NCI-H187 treated with DMSO at 0.1 percent for 48 hours (cell line): ENCODE measurements around the gene KRTAP1-4.
"Not testable (repeated sequence)": the region's sequence is repeated elsewhere in the genome, so short reads cannot be mapped to it uniquely, and the experiment has no call there.

Experiments used
- DNase-seq: peaks from one replicate; lab custom pipeline; 2025; lab: John Stamatoyannopoulos, UW

KRTAP1-4 gene

DNA sequence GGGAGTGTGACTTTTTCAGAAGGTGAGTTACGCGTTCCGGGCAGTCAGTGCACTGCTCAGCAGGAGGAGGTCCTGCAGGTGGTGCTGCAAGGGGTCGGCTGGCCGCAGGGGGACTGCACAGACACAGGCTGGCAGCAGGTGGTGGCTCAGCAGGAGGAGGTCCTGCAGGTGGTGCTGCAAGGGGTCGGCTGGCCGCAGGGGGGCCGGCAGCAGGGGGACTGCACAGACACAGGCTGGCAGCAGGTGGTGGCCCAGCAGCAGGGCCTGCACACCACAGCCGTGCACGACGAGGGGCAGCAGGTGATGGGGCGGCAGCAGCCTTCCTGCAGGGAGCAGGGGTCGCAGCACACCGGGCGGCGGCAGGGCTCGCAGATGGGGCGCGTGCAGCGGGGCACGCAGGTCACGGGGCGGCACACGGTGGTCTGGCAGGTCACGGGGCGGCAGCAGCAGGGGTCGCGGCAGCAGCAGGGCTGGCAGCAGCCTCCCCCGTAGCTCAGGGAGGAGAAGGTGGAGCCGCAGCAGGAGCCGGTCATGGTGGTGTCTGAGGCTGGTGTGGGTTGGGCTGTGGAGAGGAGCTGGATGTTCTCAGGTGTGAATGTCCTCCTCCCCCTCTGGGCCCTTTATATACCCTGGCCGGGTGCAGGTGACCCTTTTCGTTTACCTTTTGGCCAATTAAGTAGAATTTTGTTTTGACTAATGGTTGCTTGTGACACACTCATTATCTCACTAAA lies 16.9 kb upstream of the KRTAP1-4 start, which contains the start of gene KRTAP2-1:
TSS of gene KRTAP2-1 (minus strand) at position 582 of the 731 bp plus-strand sequence. CDS start at position 533, 49 bp downstream.
- not testable (repeated sequence) for DNase-seq

DNA sequence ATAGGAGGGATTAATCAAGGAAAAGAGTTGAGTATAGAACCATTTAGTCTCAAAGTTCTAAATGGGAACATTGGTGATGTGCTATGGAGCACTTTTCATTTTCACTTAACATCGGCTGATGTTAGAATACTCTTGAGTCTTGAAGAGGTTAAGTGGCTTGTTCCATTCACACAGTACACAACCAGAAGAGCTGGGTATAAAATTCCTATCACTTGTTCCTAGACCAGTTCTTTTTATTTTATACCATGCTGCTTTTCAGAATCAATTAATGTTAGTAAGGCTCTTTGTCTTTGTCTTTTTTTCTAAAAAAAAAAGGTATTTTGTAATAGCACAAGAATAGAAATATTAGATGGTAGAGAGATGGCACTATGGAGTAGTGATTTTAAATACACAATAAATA lies 13.0 kb upstream of the KRTAP1-4 start:
- no peak for DNase-seq

DNA sequence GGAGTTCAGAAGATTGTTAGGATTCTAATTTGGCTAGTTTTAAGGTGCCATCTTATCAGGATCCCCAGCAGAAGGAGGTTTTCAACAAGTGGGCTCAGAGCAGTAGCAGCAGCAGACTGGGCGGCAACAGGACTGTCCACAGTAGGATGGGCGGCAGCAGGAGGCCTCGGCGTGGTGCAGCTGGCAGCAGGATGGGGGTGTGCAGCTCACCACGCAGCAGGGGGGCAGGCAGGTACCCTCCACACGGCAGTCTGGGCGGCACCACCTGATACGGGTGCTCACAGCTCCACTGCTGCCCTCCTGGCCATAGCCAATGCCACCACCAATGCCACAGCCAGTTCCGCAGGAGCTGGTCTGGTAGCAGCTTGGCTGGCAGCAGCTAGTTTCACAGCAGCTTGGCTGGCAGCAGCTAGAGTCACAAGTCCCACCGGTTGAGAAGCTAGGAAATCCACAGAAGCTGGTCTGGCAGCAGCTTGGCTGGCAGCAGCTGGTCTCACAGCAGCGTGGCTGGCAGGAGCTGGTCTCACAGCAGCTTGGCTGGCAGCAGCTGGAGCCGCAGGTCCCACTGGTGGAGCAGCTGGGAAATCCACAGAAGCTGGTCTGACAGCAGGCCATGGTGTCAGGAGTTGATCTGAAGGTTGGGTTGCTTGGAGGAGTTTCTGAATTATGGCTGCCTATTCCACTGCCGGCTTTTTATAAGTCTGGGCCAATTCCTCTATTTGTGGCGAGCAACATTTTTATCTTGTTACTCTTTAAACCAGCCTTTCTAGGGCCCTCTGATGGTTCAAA lies 11.0 kb upstream of the KRTAP1-4 start, which contains the start of gene KRTAP1-1:
TSS of gene KRTAP1-1 (minus strand) at position 668 of the 789 bp plus-strand sequence. CDS start at position 615, 53 bp downstream.
- not testable (repeated sequence) for DNase-seq

DNA sequence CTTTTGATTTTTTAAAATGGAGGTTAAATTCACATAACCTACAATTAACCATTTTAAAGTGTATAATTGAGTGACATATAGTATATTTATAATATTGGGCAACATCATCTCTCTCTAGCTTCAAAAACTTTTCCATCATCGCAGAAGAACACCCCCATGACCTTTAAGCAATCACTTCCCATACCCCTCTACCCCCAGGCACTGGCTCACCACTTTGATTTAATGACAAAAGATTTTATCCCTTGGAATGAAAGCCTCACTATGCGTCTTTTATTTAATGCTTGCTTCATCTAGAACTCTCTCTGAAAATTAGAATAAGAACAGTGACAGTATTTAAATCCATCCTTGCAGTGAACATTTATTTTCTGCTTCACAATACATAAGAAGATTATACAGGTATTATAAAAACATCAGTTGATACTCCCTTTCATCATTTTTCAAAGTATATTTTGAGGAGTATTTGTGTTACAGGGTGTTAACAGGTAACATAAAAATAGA lies 7.9 kb upstream of the KRTAP1-4 start:
- DNase-seq = no peak

DNA sequence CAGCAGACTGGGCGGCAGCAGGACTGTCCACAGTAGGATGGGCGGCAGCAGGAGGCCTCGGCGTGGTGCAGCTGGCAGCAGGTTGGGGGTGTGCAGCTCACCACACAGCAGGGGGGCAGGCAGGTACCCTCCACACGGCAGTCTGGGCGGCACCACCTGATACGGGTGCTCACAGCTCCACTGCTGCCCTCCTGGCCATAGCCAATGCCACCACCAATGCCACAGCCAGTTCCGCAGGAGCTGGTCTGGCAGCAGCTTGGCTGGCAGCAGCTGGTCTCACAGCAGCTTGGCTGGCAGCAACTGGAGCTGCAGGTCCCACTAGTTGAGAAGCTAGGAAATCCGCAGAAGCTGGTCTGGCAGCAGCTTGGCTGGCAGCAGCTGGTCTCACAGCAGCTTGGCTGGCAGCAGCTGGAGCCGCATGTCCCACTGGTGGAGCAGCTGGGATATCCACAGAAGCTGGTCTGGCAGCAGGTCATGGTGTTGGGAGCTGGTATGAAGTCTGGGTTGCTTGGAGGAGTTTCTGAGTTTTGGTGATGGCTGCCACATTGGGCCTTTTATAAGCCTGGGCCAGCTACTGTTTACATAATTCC lies 4.4 kb upstream of the KRTAP1-4 start, which contains the start of gene KRTAP1-3:
TSS of gene KRTAP1-3 (minus strand) at position 529 of the 590 bp plus-strand sequence. CDS start at position 476, 53 bp downstream.
- not testable (repeated sequence) for DNase-seq

DNA sequence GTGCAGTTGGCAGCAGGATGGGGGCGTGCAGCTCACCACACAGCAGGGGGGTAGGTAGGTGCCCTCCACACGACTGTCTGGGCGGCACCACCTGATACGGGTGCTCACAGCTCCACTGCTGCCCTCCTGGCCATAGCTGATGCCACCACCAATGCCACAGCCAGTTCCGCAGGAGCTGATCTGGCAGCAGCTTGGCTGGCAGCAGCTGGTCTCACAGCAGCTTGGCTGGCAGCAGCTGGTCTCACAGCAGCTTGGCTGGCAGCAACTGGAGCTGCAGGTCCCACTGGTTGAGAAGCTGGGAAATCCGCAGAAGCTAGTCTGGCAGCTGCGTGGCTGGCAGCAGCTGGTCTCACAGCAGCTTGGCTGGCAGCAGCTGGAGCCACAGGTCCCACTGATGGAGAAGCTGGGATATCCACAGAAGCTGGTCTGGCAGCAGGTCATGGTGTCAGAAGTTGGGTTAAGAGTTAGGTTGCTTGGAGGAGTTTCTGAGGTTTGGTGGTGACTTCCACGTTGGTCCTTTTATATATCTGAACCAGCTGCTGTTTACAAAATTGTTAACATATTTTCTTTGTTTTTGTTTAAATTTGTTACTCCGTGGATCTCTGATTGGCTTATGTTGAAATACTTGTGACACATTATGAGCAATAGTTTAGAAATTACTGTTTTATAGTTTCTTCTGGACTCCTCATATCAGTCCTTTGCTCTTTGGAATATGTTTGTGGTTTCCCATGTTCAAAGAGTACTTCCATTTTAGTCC lies 3.1 kb downstream of the KRTAP1-4 start, which contains the start of gene KRTAP1-5:
TSS of gene KRTAP1-5 (minus strand) at position 494 of the 757 bp plus-strand sequence. CDS start at position 441, 53 bp downstream.
- no peak for DNase-seq

DNA sequence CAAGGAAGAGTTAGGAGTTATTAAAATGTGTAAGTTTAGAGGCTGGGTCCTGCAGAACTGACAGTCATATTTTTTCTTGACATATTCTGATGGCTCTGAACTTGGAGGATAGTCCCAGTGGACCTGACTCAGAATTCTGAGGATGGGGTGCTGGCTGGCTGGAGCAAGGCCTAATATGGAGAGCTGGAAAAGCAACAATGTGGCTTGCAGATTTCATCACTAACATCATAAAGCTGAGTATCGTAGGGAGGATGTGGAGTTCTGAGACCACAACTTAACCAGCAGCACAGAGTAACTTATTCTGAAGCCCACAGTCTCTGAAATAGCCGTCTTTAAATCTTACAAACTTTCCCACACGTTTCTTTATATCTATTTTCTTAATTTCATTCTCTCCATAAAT lies 5.3 kb downstream of the KRTAP1-4 start:
- DNase-seq = no peak

DNA sequence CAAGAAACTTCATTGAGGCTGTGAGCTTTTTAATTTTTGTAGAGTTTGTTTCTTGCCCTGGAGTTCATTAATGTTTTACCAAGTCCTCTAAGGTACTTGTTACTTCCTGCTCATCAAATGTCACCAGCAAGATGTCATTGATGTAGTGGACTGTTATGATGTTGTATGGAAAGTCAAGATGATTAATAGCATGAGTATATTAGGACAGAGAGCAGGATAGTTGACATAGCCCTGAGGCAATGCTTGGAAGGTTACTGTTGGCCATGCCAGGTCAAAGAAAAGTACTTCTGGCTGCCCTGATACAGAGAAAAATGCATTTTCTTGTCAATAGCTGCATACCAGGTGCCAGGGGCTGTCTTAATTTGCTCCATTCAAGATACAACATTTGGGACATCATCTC lies 9.7 kb downstream of the KRTAP1-4 start:
- no peak for DNase-seq

DNA sequence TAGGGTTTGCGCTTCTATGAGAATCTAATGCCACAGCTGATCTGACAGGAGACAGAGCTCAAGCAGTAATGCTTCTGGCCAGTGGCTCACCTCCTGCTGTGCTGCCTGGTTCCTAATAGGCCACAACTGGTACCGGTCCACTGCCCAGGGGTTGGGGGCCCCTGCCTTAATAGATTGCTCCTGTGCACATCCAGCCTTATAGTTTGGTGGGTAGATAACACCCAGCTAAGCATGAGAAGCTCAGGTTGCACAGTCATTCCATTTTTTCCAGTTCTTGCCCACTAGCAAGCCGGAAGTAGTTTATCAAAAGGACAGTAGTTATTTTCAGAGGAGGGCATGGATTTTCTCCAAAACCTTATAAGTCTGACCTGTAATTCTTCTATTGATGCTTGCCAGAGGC lies 10.6 kb downstream of the KRTAP1-4 start:
- no peak for DNase-seq

DNA sequence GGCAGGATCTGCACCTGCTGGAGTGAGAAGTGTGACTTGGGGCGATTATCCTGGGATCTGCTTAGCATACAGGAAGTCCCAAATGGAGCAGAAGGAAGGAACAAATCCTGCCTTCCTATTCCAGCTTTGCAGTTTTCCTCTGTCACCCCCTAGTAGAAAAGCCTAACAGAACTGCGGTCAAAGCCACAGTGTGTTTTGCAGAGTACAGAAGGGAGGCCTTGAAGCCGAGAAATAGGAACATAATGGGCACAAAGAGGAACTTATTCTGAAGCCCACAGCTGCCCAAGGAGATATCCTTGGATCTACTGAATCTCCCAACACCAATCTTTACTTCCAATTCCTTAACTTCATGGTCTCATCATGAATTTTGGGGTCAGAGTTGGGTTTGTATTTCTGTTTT lies 11.5 kb downstream of the KRTAP1-4 start:
- no peak for DNase-seq

DNA sequence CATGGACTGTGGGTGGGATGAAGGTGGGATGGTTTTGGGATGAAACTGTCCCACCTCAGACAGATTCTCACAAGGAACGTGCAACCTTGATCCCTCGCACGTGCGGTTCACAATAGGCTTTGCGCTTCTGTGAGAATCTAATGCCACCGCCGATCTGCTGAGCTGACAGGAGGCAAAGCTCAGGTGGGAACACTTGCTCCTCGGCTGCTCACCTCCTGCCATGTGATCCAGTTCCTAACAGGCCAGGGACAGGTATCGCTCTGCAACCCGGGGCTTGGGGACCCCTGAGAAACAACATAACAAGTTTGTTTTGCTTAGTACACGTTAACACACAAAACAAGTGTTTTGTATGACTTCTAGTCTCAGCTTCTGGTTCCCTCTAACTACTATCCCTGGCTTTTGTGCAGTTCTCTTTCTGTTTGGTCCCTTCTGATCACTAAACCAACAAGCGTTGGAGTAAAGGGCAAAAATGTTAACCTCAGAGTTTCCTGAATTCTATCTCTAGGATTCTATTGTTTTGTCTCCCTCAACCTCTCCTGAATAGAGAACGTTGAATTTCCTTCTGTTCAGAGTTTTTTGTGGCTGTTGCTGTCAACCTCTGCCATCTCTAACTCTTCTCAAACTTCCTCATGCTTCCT lies 13.3 kb downstream of the KRTAP1-4 start:
- no peak for DNase-seq

DNA sequence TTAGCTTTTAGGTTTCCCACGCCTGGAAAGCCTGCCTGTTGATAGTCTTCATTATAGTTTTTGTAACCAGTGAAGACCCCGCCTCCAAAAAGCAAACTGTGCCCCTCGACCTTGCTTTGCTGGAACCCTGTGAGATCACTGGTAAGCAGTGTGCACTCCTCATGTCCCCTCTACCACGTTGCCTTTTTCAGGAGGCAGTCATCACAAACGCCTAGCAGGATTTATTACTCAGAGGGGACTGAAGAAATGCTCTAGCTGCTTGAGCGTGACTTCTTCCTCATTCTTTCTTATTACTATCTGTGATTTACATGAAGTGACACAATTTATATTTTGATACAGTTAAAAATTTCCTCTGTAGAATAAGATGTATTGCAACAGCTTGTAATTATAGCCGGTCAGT lies 14.5 kb downstream of the KRTAP1-4 start:
- DNase-seq = no peak

DNA sequence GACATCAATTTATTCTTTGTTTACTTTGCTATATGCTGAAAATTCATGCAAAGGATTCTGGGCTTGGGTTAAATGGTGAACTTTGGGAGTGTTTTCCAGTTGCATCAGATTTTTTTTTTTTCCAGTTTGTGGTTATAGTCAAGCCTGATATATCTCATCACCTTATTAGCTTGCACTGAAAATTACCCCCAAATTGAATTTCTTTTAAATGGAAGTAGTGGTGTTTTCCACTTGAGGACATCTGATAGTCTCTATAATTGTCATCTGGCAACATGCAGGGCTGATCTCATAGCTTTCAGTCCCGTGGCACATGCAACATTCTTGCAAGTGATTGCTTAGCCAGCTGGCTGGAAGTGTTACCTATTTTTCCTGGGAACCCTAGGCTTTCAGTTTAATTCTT lies 16.4 kb downstream of the KRTAP1-4 start:
- no peak for DNase-seq

DNA sequence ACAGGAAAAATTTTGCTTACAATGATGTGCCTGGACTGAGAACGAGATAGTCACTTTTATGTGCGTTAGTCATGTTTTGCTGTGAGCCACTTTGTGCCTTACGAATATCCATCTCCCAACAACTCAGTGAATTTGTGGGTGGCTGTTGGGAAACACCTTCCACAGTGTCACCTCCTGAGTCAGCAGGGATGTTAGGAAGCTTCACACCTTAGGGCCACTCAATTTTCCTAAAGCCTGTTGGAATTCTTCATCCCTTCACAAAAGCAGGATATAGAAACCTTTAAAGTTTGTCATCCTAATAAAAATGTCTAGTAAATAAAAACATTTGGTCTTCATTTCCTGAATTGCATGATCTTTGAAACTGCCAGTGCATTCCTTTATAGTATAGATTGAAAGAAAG lies 16.8 kb downstream of the KRTAP1-4 start:
- DNase-seq = no peak

DNA sequence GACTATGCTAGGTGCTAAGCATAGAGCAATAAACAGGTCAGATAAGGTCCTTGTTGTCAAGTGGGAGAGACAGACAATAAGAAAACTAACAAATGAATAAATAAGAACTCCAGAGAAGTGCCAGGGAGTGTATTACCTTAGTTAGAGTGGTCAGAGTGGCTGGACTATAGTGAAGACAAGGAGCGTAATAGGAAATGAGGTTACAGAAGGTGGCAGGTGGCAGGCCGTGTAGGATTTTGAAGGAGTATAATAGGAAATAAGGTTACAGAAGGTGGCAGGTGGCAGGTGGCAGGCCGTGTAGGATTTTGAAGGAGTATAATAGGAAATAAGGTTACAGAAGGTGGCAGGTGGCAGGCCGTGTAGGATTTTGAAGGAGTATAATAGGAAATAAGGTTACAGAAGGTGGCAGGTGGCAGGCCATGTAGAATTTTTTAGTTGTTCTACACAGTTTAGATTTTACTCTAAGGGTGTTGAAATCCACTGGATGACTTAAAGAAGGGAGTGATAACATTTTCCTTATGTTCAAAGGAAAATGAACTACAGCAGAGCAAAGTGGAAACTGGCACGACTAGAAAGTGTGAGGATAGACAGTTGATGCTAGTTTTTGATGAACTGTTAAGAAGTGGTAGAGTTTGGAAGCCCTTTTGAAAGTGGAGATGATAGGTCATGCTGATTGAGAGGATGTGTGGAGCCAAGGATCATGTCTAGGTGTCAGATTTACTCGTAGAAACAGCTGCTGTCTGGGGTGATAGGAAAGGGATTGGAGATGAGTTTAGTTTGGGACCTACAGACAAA lies 17.5 kb downstream of the KRTAP1-4 start:
- DNase-seq = no peak

DNA sequence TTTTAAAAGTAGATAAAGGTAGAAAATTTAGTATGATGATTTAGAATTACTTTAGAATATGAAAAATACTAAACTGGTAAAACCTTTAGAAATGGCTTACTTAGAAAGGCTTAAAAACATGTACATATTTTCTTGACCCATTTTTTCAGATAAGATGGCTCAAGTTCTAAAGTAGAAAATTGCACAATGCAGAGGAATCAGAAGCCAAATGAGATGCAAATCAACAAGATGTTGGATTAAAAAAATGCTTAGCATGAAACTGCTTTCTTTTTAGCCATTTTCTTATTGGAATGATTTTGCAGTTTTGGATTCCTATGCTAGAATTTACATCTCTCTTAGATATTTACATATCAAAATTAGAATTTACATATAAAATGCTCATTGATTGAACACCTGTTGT lies 19.6 kb downstream of the KRTAP1-4 start:
- DNase-seq = no peak

DNA sequence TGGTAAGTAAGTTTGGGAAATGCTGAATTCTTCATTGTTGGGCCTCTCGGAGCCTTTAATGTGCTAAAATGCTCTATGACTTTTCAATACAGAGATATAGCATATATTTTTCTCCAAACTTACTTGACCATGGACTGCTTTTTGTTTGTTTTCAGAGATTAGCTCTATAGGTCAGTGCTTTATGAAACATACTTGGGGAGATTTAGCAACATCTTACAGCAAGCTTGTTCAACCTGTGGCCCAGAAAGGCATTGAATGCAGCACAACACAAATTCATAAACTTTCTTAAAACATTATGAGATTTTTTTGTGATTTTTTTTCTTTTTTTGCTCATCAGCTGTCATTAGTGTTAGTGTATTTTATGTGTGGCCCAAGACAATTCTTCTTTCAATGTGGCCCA lies 20.1 kb downstream of the KRTAP1-4 start:
- DNase-seq = no peak

DNA sequence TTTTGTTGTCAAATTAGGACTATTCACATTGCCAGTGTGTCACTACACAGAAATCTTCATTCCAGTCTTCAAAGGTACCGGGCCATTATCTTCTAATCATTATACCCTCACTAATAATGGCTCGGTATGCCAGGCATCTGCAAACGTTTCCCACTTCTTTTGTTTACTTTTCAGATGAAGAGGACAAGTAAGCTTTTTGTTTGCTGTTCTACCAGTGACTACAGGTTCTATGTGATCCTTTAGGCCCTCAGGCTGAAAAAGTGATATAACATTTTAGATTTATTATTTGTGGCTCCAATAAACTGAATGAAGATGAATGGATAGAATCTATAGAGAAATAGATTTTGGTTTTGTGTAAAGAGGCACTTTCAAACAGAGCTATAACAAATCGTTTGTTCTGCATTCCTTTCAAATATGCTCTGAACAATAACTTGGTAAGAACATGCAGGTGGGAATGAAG lies 20.7 kb downstream of the KRTAP1-4 start:
- DNase-seq = no peak

DNA sequence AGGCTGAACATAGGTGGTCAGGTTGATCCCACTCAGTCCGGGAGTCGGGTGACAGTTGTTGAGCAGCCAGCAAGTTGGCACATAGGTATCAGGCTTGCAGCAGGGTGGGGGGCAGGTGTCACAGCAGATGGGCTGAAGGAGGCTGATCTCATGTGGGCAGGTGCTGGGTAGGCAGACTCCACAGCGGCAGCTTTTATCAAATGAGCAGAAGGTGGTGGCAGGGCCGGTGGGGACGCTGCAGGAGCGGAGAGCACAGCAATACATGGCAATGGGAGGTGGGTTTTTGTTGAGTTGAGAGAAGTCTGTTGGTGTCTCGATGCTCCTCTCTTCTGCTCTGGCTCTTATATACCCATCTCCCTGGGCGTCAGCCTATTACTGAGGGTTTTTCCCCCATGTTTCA lies 21.2 kb downstream of the KRTAP1-4 start, which contains the start of gene KRTAP3-1:
TSS of gene KRTAP3-1 (minus strand) at position 318 of the 400 bp plus-strand sequence. CDS start at position 264, 54 bp downstream.
- no peak for DNase-seq

DNA sequence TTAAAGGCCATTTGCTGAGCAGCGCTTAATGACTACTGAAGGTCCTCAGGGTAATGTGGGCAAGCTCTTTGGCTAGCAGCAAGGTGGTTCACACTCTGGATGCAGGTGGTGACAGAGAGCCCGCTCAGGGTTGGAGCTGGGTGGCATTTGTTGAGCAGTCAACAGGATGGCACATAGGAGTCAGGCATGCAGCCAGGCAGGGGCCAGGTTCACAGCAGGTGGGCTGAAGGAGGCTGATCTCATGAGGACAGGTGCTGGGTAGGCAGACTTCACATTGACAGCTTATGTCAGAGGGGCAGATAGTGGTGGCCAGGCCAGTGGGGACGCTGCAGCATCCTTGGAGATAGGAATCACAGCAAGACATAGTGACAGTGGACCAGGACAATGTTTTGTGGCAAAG lies 25.6 kb downstream of the KRTAP1-4 start:
- DNase-seq = no peak
